ENCODE data around the gene ST8SIA5. TPM values are rescaled to one million over a fixed set of nuclear protein-coding genes. Genes with fewer than 3 reads are reported as not detected.

The ST8SIA5 gene
- total and polyA plus RNA-seq, 10 of the 15 experiments (the other 5 are each of a cell fraction or from before 2014, with no cell fraction given): 0.02 to 0.32 (median 0.12) TPM; not detected in 1

DNA sequence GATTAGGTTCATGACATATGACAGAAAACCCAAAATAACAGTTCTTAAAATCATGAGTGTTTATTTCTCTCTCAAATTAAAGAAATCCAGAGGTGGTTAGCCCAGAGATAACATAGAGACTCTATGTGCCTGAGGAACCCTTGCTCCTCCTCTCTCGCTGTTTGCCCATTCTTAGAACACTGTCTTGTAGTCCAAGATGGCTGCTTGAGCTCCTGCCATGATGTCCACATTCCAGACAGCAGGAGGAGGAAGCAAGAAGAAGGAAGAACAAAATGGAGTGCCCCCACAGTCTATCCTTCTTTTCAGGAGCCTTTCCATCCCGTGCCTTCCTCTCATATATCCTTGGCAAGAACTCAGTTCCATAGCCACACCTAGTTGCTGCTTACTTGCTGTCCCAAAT is 13.9 kb upstream of the ST8SIA5 start:
- RAD21 ChIA-PET (ENCODE audit: unreplicated experiment): interaction anchor here (1.5 kb wide), 1 partner anchor 147 kb away, joined by 5 read pairs; the partner anchor contains the start of genes KATNAL2 and PIAS2
- in situ Hi-C loops (cut with MboI): no loop called here
- Histone ChIP-seq H3K9me3 (replicated peaks; ENCODE audit: control insufficient read depth, insufficient read depth, low read length) (no peaks in the 10 kb centered on the region), H3K27ac (ENCODE audit: control insufficient read depth, insufficient read depth) (no peak overlapping the region), H2AFZ (ENCODE audit: control insufficient read depth, low read depth, low read length) (no peak overlapping the region), H3K4me1 (ENCODE audit: control insufficient read depth, insufficient read depth, low read length) (no peaks in the 10 kb centered on the region), H3K4me2 (ENCODE audit: control insufficient read depth, insufficient read depth) (no peak overlapping the region), H3K79me2 (ENCODE audit: control insufficient read depth, insufficient read depth, low read length) (no peaks in the 10 kb centered on the region), H3K36me3 (ENCODE audit: control insufficient read depth in 2 of 2, insufficient read depth in 2 of 2, low read length in 1 of 2) (no peaks in the 10 kb centered on the region), H4K20me1 (ENCODE audit: control insufficient read depth, insufficient read depth) (no peaks in the 10 kb centered on the region), H3K27me3 (replicated peaks in 1 of 2; ENCODE audit: control insufficient read depth in 2 of 2, insufficient read depth in 2 of 2, low read length in 1 of 2) (no peaks in the 10 kb centered on the region), H3K4me3 (no peak overlapping the region), H3K9ac (ENCODE audit: control insufficient read depth, insufficient read depth, low read length) (no peak overlapping the region)
- intact Hi-C loops (cut with micrococcal nuclease; ENCODE audit: unreplicated experiment): no loop called here
- SMC1A ChIA-PET (ENCODE audit: uncharacterized antibody, unreplicated experiment): no interaction called here
- no peak for DNase-seq (ENCODE audit: low read depth, low spot score)
- no peak for FAIRE-seq
- POLR2A ChIA-PET: no interaction called here
- 66% methylated on average over 2 of the region's 2 CpGs for WGBS (ENCODE audit: insufficient coverage, insufficient replicate concordance, low lambda C conversion rate, missing lambda C conversion rate)
- no TSS peak for BruUV-seq (replicated peaks)
- CTCF ChIA-PET: no interaction called here
- no peak for TF ChIP-seq RB1 (IDR thresholded peaks at IDR 0.05; ENCODE audit: borderline replicate concordance)
- TF ChIP-seq SUZ12 (IDR thresholded peaks at IDR 0.05; ENCODE audit: unreplicated experiment): no peak
- no peak for ATAC-seq

DNA sequence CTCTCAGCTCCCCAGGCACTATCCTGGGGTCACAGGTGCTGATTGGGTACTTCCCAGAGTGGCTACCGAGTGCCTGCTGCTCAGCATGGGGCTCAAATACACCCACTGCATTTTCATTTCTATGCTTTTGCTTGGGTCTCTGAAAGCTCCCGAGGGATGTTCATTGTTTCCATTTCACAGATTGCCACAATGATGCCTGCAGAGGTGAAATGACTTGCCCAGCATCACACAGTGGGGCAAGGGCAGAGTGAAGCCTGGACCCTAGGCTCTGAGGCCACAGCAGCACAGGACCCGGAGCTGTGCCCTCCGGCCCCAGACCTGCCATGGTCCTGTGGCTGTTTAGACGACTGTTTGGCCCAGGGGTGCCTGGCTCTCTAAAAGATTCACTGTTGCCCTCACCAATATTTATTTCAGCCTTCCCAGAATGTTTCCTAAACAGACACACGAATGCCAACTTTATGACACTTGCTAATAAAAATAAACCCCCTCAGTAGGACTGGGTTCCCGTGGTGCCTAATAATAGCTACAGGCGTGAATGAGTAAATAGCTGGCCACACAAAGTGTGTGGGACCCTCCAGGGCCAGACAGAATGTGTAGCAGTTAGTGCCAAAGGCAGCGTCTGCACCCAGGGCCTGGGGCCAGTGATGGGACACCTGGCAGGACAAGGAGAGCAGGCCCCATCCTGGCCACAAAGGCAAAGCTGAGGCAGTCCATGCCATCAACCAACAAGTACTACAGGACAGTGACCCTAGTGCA is 11.5 kb upstream of the ST8SIA5 start:
- intact Hi-C loops (cut with micrococcal nuclease; ENCODE audit: unreplicated experiment): no loop called here
- TF ChIP-seq IKZF2 (IDR thresholded peaks at IDR 0.05): no peak
- TF ChIP-seq PML (IDR thresholded peaks at IDR 0.05; ENCODE audit: low read length): no peak
- no peak for TF ChIP-seq NFYA (IDR thresholded peaks at IDR 0.05; ENCODE audit: borderline replicate concordance, low read depth, low read length)
- no peak for TF ChIP-seq GATAD2B (conservative IDR thresholded peaks at IDR 0.05; ENCODE audit: low read depth)
- CTCF ChIA-PET: no interaction called here
- Histone ChIP-seq H3K9ac (ENCODE audit: control insufficient read depth, insufficient read depth, low read length) (no peak overlapping the region), H3K9me3 (replicated peaks; ENCODE audit: control insufficient read depth, insufficient read depth, low read length) (no peaks in the 10 kb centered on the region), H3K36me3 (ENCODE audit: control insufficient read depth in 2 of 2, insufficient read depth in 2 of 2, low read length in 1 of 2) (no peaks in the 10 kb centered on the region), H2AFZ (ENCODE audit: control insufficient read depth, low read depth, low read length) (no peak overlapping the region), H3K4me1 (ENCODE audit: control insufficient read depth, insufficient read depth, low read length) (no peaks in the 10 kb centered on the region), H3K27ac (ENCODE audit: control insufficient read depth, insufficient read depth) (no peak overlapping the region), H4K20me1 (ENCODE audit: control insufficient read depth, insufficient read depth) (no peaks in the 10 kb centered on the region; the same call in 1 of the 2 replicates), H3K4me2 (ENCODE audit: control insufficient read depth, insufficient read depth) (no peak overlapping the region), H3K4me3 (no peak overlapping the region), H3K27me3 (replicated peaks in 1 of 2; ENCODE audit: control insufficient read depth in 2 of 2, insufficient read depth in 2 of 2, low read length in 1 of 2) (no peaks in the 10 kb centered on the region; a peak in 1 of 4 replicates), H3K79me2 (ENCODE audit: control insufficient read depth, insufficient read depth, low read length) (no peaks in the 10 kb centered on the region)
- FAIRE-seq: no peak
- DNase-seq (ENCODE audit: low read depth, low spot score): no peak
- WGBS (ENCODE audit: insufficient coverage, insufficient replicate concordance, low lambda C conversion rate, missing lambda C conversion rate): 7% methylated on average over 9 of the region's 9 CpGs
- RAD21 ChIA-PET (ENCODE audit: unreplicated experiment): no interaction called here
- SMC1A ChIA-PET (ENCODE audit: uncharacterized antibody, unreplicated experiment): no interaction called here
- in situ Hi-C loops (cut with MboI): no loop called here
- no TSS peak for BruUV-seq (replicated peaks)
- POLR2A ChIA-PET: no interaction called here
- ATAC-seq: no peak; the same call in 2 of the 3 replicates
